Measurements from ENCODE around the gene TEX261. TPM values are rescaled to one million over a fixed set of nuclear protein-coding genes. Genes with fewer than 3 reads are reported as not detected.

Gene TEX261
- total RNA-seq, 1 donor from 2014 or later = 9.4 TPM

DNA sequence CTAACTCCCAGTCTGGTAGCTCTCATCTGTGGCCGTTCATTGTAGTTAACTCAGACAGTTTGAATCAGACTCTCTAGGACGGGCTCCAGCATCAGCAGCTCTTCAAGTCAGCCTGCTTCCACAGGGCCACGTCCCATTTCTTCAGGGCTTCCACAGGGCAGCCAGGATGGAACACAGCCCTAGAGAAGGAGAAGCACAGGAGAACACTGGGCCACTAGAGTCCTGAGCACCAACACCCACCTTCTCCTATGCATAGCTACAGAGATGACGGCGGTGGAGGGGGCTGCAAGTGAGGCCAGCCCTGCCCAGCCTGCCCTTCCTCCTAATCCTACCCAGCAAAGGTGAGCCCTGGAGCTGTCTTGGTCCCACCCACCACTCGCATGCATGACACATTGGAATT, 10.2 kb upstream of the TEX261 start:
- TF ChIP-seq EZH2phosphoT487 (IDR thresholded peaks at IDR 0.05) (no peak), EZH2 (IDR thresholded peaks at IDR 0.05) (no peak)
- TF ChIP-seq, protein P1, sequence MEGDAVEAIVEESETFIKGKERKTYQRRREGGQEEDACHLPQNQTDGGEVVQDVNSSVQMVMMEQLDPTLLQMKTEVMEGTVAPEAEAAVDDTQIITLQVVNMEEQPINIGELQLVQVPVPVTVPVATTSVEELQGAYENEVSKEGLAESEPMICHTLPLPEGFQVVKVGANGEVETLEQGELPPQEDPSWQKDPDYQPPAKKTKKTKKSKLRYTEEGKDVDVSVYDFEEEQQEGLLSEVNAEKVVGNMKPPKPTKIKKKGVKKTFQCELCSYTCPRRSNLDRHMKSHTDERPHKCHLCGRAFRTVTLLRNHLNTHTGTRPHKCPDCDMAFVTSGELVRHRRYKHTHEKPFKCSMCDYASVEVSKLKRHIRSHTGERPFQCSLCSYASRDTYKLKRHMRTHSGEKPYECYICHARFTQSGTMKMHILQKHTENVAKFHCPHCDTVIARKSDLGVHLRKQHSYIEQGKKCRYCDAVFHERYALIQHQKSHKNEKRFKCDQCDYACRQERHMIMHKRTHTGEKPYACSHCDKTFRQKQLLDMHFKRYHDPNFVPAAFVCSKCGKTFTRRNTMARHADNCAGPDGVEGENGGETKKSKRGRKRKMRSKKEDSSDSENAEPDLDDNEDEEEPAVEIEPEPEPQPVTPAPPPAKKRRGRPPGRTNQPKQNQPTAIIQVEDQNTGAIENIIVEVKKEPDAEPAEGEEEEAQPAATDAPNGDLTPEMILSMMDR (IDR thresholded peaks at IDR 0.05) = no peak
- H2AFZ ChIP-seq (replicated peaks) = no peak overlapping the region
- H3K27me3 ChIP-seq = no peaks in the 10 kb centered on the region
- DNase-seq (ENCODE audit: low spot score) = no peak
- H3K9me3 ChIP-seq (ENCODE audit: low read depth) = no peaks in the 10 kb centered on the region
- H3K9ac ChIP-seq = no peak overlapping the region
- no peaks in the 10 kb centered on the region for H3K36me3 Mint-ChIP-seq
- H3K36me3 ChIP-seq = no peaks in the 10 kb centered on the region
- H3K27ac Mint-ChIP-seq = peak overlapping the region; percentile 25
- H3K4me2 ChIP-seq = no peak overlapping the region
- peaks cover 7% of the 10 kb centered on the region for H3K27me3 Mint-ChIP-seq (ENCODE audit: insufficient read depth, low read depth)
- H4K20me1 ChIP-seq (ENCODE audit: low read depth) = no peaks in the 10 kb centered on the region
- H3K4me1 Mint-ChIP-seq = peaks cover 20% of the 10 kb centered on the region
- H3K27ac ChIP-seq = no peak overlapping the region
- peaks cover 18% of the 10 kb centered on the region for H3K4me1 ChIP-seq
- no peaks in the 10 kb centered on the region for H3K9me3 Mint-ChIP-seq
- peaks cover 18% of the 10 kb centered on the region for H3F3A ChIP-seq (ENCODE audit: low read depth)
- no peak overlapping the region for H3K4me3 ChIP-seq
- no peak overlapping the region for H3K4me3 Mint-ChIP-seq
- no peaks in the 10 kb centered on the region for H3K79me2 ChIP-seq (ENCODE audit: low read depth)

DNA sequence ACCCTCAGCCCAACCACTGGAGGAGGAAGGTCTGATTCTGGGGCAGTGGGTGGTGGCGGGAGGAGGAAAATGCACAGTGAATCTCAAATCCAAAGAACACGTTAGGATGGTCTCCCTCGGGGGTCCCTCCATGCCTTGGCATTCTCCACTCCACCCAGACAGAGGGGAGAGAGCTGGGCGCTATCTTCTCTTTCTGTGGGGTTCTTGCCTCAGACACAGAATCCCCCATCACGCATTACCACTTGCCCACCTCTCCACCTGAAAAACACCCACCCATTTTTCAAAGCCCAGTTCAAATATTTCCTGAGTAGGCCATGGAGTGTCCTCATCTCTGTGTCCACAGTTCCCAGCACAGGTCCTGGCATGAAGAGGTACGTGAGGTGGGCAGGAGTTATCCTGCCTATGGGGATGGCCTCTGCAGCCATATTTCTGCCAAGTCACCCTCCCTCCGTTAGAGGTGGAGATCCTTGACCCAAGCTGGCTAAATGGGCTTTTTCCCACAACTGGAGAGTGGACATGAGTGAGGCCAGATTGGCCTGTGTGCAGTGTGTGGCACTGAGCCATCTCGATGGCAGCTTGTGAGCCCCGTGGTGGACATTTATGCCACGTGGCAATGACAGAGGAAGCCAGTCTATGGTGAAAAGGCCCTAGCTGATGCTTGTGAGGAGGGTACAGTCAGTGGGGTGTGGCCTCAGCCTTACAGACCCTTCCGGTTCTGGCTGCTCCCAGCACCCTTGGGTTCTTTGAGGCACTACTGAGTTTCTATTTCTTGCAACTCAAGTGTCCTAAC, 9.5 kb upstream of the TEX261 start:
- Histone ChIP-seq H3K4me3 (no peak overlapping the region), H3K9me3 (ENCODE audit: low read depth) (no peaks in the 10 kb centered on the region), H3K36me3 (no peaks in the 10 kb centered on the region), H3K79me2 (ENCODE audit: low read depth) (no peaks in the 10 kb centered on the region), H3K4me2 (no peak overlapping the region), H2AFZ (replicated peaks) (no peak overlapping the region), H3F3A (ENCODE audit: low read depth) (peaks cover 18% of the 10 kb centered on the region), H3K9ac (no peak overlapping the region), H3K27me3 (peaks cover 6% of the 10 kb centered on the region), H3K27ac (no peak overlapping the region), H4K20me1 (ENCODE audit: low read depth) (no peaks in the 10 kb centered on the region), H3K4me1 (peaks cover 18% of the 10 kb centered on the region)
- Mint-ChIP-seq H3K27ac (peak overlapping the region; percentile 69), H3K4me1 (peaks cover 20% of the 10 kb centered on the region), H3K27me3 (ENCODE audit: insufficient read depth, low read depth) (peaks cover 7% of the 10 kb centered on the region), H3K4me3 (no peak overlapping the region), H3K36me3 (no peaks in the 10 kb centered on the region), H3K9me3 (no peaks in the 10 kb centered on the region)
- DNase-seq (ENCODE audit: low spot score) = no peak
- no peak for TF ChIP-seq EZH2phosphoT487 (IDR thresholded peaks at IDR 0.05)
- TF ChIP-seq, protein P1 (IDR thresholded peaks at IDR 0.05) = no peak
- TF ChIP-seq EZH2 (IDR thresholded peaks at IDR 0.05) = no peak

DNA sequence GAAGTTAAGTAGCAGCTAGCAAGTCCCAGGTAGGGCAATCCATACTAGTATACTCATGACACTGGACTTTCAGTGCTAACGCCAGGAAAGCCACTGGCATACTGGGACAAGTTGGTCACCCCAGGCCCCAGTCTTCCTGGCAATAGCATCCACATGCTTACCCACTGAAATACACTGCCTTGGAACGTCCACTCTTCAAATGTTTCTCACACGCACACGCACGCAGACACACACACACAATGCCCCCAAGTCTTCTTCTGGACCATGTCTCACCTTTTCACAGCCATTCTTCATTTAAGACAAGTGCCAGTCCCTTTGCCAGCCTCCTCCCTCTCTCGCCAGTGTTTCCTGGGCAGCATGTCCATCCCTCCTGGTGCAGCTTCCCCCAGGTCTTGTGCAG, 8.7 kb upstream of the TEX261 start:
- H4K20me1 ChIP-seq (ENCODE audit: low read depth) = no peaks in the 10 kb centered on the region
- no peaks in the 10 kb centered on the region for H3K36me3 Mint-ChIP-seq
- H2AFZ ChIP-seq (replicated peaks) = no peak overlapping the region
- no peaks in the 10 kb centered on the region for H3K36me3 ChIP-seq
- no peak overlapping the region for H3K9ac ChIP-seq
- TF ChIP-seq EZH2phosphoT487 (IDR thresholded peaks at IDR 0.05) = no peak
- TF ChIP-seq, protein P1 (IDR thresholded peaks at IDR 0.05) = no peak
- no peak for TF ChIP-seq EZH2 (IDR thresholded peaks at IDR 0.05)
- peaks cover 20% of the 10 kb centered on the region for H3K4me1 Mint-ChIP-seq
- H3F3A ChIP-seq (ENCODE audit: low read depth) = peaks cover 18% of the 10 kb centered on the region
- H3K4me3 ChIP-seq = no peak overlapping the region
- no peaks in the 10 kb centered on the region for H3K79me2 ChIP-seq (ENCODE audit: low read depth)
- no peak overlapping the region for H3K4me2 ChIP-seq
- H3K9me3 Mint-ChIP-seq = no peaks in the 10 kb centered on the region
- no peak for DNase-seq (ENCODE audit: low spot score)
- H3K27me3 ChIP-seq = peaks cover 13% of the 10 kb centered on the region
- peaks cover 5% of the 10 kb centered on the region for H3K27me3 Mint-ChIP-seq (ENCODE audit: insufficient read depth, low read depth)
- H3K4me1 ChIP-seq = peaks cover 18% of the 10 kb centered on the region
- peak overlapping the region; percentile 1 for H3K4me3 Mint-ChIP-seq
- no peak overlapping the region for H3K27ac ChIP-seq
- H3K27ac Mint-ChIP-seq = peak overlapping the region; percentile 0
- H3K9me3 ChIP-seq (ENCODE audit: low read depth) = no peaks in the 10 kb centered on the region

All from neural progenitor cell (in vitro differentiated cells).